Vagina (tissue), 2 donors: ENCODE results near the gene PPIC. TPM values are rescaled to one million over a fixed set of nuclear protein-coding genes. Genes with fewer than 3 reads are reported as not detected.
A peak's percentile ranks its signal among the peaks of the same experiment; 100 is the strongest.

ENCODE experiments used
- DNase-seq, 2 donors: peaks; one replicate each; pipeline ENCODE4 v3.0.0-alpha.2; 2017; ENCODE audit errors: extremely low spot score in 2 of 2
- H3K27ac ChIP-seq: fragments of 200-600 bp; sonication (generic); one replicate; pipeline ENCODE4 v1.5.1; 2019
- H3K27me3 ChIP-seq: fragments of 200-600 bp; sonication (generic); one replicate; pipeline ENCODE4 v1.5.1; 2019
- H3K36me3 ChIP-seq, 2 donors: fragments of 200-600 bp; sonication (generic); one replicate each; pipeline ENCODE4 v1.5.1; 2017 to 2019
- H3K4me1 ChIP-seq: fragments of 200-600 bp; sonication (generic); one replicate; pipeline ENCODE4 v1.5.1; 2019
- H3K4me3 ChIP-seq, 2 donors: fragments of 200-600 bp; sonication (generic); 1 replicate in 1 of 2; 2 replicates in 1 of 2; pipeline ENCODE4 v1.5.1; 2016 to 2019
- H3K9me3 ChIP-seq: fragments of 200-600 bp; sonication (generic); one replicate; pipeline ENCODE4 v1.5.1; 2019
- CTCF ChIP-seq, 3 experiments: fragments of 450-650 bp in 2 of 3; fragments of 200-600 bp in 1 of 3; sonication (generic) in 1 of 3; IDR thresholded peaks; one replicate each; pipeline ENCODE4 v1.5.1; 2017 to 2019; ENCODE audit warnings: antibody characterized with exemption in 3 of 3, mild to moderate bottlenecking in 2 of 3, moderate library complexity in 2 of 3
- POLR2A ChIP-seq, 2 donors: fragments of 450-650 bp; IDR thresholded peaks; one replicate each; pipeline ENCODE4 v1.6.1; 2017; ENCODE audit warnings: antibody characterized with exemption in 2 of 2, mild to moderate bottlenecking in 2 of 2, moderate library complexity in 2 of 2
- POLR2AphosphoS5 ChIP-seq, 2 donors: sonication (generic); formaldehyde crosslinking; IDR thresholded peaks; one replicate each; pipeline ENCODE4 v1.9.0; 2017; ENCODE audit warnings: antibody characterized with exemption in 2 of 2, mild to moderate bottlenecking in 2 of 2, low read depth in 1 of 2; ENCODE audit not compliant: insufficient read depth in 1 of 2
- intact Hi-C: fragments of 100-400 bp; cut with DNase I; formaldehyde crosslinking; loops from one replicate; pipeline ENCODE4 v1.15.1; 2023
- total RNA-seq: library from RNA; depleted of rRNA; stranded (reverse); fragments of >200 nt; gene quantifications from one replicate; pipeline ENCODE4 v1.2.3, GENCODE V29; 2016

The PPIC gene
- total RNA-seq: 21.6 TPM

GRCh38 chr5:123036391-123037103 lies at the start of gene PPIC:
TSS of gene PPIC (minus strand) at chr5:123036725. CDS start at chr5:123036625, 100 bp downstream.
- H3K27ac ChIP-seq: peak within 1 kb of the TSS; percentile 75
- H3K27me3 ChIP-seq: no peaks in the 10 kb centered on the region
- DNase-seq: no peak
- intact Hi-C loops: loop anchor here (5.0 kb wide), 1 partner anchor 51 kb away; the partner anchor contains the start of gene PRDM6
- no peaks in the 10 kb centered on the region for H3K36me3 ChIP-seq
- peaks cover 9% of the 10 kb centered on the region for H3K4me1 ChIP-seq
- no peak for TF ChIP-seq CTCF (IDR thresholded peaks at IDR 0.05)
- TF ChIP-seq POLR2AphosphoS5 (IDR thresholded peaks at IDR 0.05; ENCODE audit: insufficient read depth in 1 of 2, low read depth in 1 of 2): peak in 1 of 2 donors; percentile 53
- TF ChIP-seq POLR2A (IDR thresholded peaks at IDR 0.05): no peak
- peak within 1 kb of the TSS; percentile 68 to 69 for H3K4me3 ChIP-seq
- no peaks in the 10 kb centered on the region for H3K9me3 ChIP-seq

- H3K27ac ChIP-seq: no peak overlapping the region
- no peaks in the 10 kb centered on the region for H3K9me3 ChIP-seq
- intact Hi-C loops: loop anchor here (5.0 kb wide), 1 partner anchor 48 kb away; the partner anchor contains the start of gene PPIC
- H3K4me3 ChIP-seq: no peak overlapping the region
- no peak for TF ChIP-seq POLR2AphosphoS5 (IDR thresholded peaks at IDR 0.05; ENCODE audit: insufficient read depth in 1 of 2, low read depth in 1 of 2)
- no peak for TF ChIP-seq POLR2A (IDR thresholded peaks at IDR 0.05)
- no peak for TF ChIP-seq CTCF (IDR thresholded peaks at IDR 0.05)
- peaks cover 34% of the 10 kb centered on the region for H3K4me1 ChIP-seq
- no peak for DNase-seq
- H3K27me3 ChIP-seq: peaks cover 14% of the 10 kb centered on the region
- H3K36me3 ChIP-seq: no peaks in the 10 kb centered on the region
Observed at GRCh38 chr5:123085638-123086286, 49.2 kb upstream of the PPIC start.

GRCh38 chr5:123084730-123085605 lies 48.4 kb upstream of the PPIC start:
- intact Hi-C loops: loop anchor here (5.0 kb wide), 1 partner anchor 48 kb away; the partner anchor contains the start of gene PPIC

GRCh38 chr5:123083298-123083697 lies 46.8 kb upstream of the PPIC start:
- Histone ChIP-seq H3K4me3 (no peak overlapping the region), H3K9me3 (no peaks in the 10 kb centered on the region), H3K4me1 (peaks cover 13% of the 10 kb centered on the region), H3K36me3 (no peaks in the 10 kb centered on the region), H3K27me3 (peaks cover 9% of the 10 kb centered on the region), H3K27ac (no peak overlapping the region)
- DNase-seq: no peak
- no peak for TF ChIP-seq CTCF (IDR thresholded peaks at IDR 0.05)
- no peak for TF ChIP-seq POLR2A (IDR thresholded peaks at IDR 0.05)
- TF ChIP-seq POLR2AphosphoS5 (IDR thresholded peaks at IDR 0.05; ENCODE audit: insufficient read depth in 1 of 2, low read depth in 1 of 2): no peak
- intact Hi-C loops: no loop called here

More at GRCh38 chr5:123084730-123085605, 48.4 kb upstream of the PPIC start:
- H3K4me1 ChIP-seq: peaks cover 29% of the 10 kb centered on the region
- DNase-seq: no peak
- no peak overlapping the region for H3K27ac ChIP-seq
- H3K9me3 ChIP-seq: no peaks in the 10 kb centered on the region
- TF ChIP-seq POLR2A (IDR thresholded peaks at IDR 0.05) (no peak), CTCF (IDR thresholded peaks at IDR 0.05) (no peak), POLR2AphosphoS5 (IDR thresholded peaks at IDR 0.05; ENCODE audit: insufficient read depth in 1 of 2, low read depth in 1 of 2) (no peak)
- peaks cover 9% of the 10 kb centered on the region for H3K27me3 ChIP-seq
- no peaks in the 10 kb centered on the region for H3K36me3 ChIP-seq
- no peak overlapping the region for H3K4me3 ChIP-seq
